Measurements from ENCODE around the gene MBIP. TPM values are rescaled to one million over a fixed set of nuclear protein-coding genes. Genes with fewer than 3 reads are reported as not detected.

The MBIP gene
- total and polyA plus RNA-seq, 4 donors: 8.1 to 17.5 (median 10.3) TPM

DNA sequence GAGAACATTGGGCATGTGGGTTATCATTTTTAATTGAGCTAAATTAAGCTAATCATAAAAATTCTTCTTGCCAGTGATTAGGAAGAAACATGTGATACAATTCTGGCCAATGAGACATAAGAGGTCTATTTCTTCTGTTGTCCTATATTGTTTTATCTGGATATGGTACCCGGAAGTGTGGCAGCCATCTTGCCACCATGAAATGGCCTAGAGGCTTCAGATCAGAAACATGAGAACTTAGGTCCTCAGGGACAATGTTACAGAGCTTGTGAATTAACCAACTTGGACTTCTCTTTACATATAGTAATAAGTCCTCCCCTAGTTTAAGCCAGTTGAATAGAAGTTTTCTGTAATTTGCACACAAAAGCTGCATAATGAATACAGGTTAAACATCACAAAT lies 30.5 kb downstream of the MBIP start:
- TF ChIP-seq TAF1 (conservative IDR thresholded peaks at IDR 0.05) (no peak), FOXA1 (IDR thresholded peaks at IDR 0.05) (no peak), NR2F2 (IDR thresholded peaks at IDR 0.05) (no peak), SP1 (IDR thresholded peaks at IDR 0.05) (no peak), YY1 (IDR thresholded peaks at IDR 0.05) (no peak), HNF4A (conservative IDR thresholded peaks at IDR 0.05) (no peak), HNF4G (IDR thresholded peaks at IDR 0.05) (no peak), RAD21 (IDR thresholded peaks at IDR 0.05) (no peak), REST (IDR thresholded peaks at IDR 0.05) (no peak), CTCF (IDR thresholded peaks at IDR 0.05; ENCODE audit: low read depth, low read length, missing input control) (no peak), ATF3 (IDR thresholded peaks at IDR 0.05) (no peak), JUND (IDR thresholded peaks at IDR 0.05) (no peak), FOXA2 (IDR thresholded peaks at IDR 0.05) (no peak), RXRA (IDR thresholded peaks at IDR 0.05) (no peak)
- no peak overlapping the region for H3K9ac ChIP-seq (ENCODE audit: low read depth in 1 of 2, low read length in 2 of 2)
- H3K27ac ChIP-seq (ENCODE audit: low read depth in 1 of 2, low read length in 2 of 2): no peak overlapping the region

DNA sequence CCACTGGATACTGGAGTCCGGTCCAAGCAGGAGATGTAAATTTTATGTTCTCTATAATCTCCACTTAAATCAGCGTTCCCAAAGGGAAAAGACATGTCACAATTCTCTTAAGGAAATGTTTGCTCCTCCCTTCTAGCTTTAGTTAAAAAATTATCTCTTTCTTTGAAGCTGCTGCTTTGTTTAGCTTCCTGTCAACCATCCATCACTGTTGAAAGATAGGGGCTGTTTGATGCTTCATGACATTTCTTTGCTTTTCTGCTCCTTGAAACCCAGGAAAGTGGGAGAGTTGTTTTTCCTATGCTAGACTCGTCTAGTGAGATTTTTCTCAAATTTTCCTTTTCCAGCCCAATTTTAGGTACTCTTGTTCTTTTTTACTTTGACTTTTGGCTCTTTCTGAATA lies 31.9 kb downstream of the MBIP start:
- Histone ChIP-seq H3K27ac (ENCODE audit: low read depth in 1 of 2, low read length in 2 of 2) (no peak overlapping the region), H3K9me3 (ENCODE audit: control insufficient read depth in 4 of 4, low read length in 3 of 4) (no peaks in the 10 kb centered on the region), H3K27me3 (ENCODE audit: control insufficient read depth in 4 of 4, insufficient read depth in 4 of 4, low read length in 3 of 4) (peaks cover 0 to 6% (median 0%) of the 10 kb centered on the region in 4 donors), H3K4me1 (ENCODE audit: control insufficient read depth in 4 of 4, insufficient read depth in 4 of 4, low read length in 3 of 4) (no peaks in the 10 kb centered on the region), H3K9ac (ENCODE audit: low read depth in 1 of 2, low read length in 2 of 2) (no peak overlapping the region), H3K4me3 (ENCODE audit: low read depth in 1 of 3, low read length in 3 of 3) (no peak overlapping the region), H3K36me3 (ENCODE audit: control insufficient read depth in 4 of 4, insufficient read depth in 3 of 4, low read depth in 1 of 4, low read length in 3 of 4) (no peaks in the 10 kb centered on the region)
- 34% methylated on average over 3 of the region's 3 CpGs for WGBS
- DNase-seq (ENCODE audit: low spot score): no peak
- TF ChIP-seq RXRA (IDR thresholded peaks at IDR 0.05): no peak
- no peak for TF ChIP-seq EGR1 (IDR thresholded peaks at IDR 0.05; ENCODE audit: low read depth in 2 of 2)
- no peak for TF ChIP-seq HNF4A (conservative IDR thresholded peaks at IDR 0.05)

More for the DNA sequence above, 30.5 kb downstream of the MBIP start:
- no peak for DNase-seq (ENCODE audit: low spot score)
- WGBS: 95% methylated on average over 1 of the region's 1 CpG
- no peaks in the 10 kb centered on the region for H3K9me3 ChIP-seq (ENCODE audit: control insufficient read depth in 4 of 4, low read length in 3 of 4)
- no peaks in the 10 kb centered on the region for H3K4me1 ChIP-seq (ENCODE audit: control insufficient read depth in 4 of 4, insufficient read depth in 4 of 4, low read length in 3 of 4)
- H3K36me3 ChIP-seq (ENCODE audit: control insufficient read depth in 4 of 4, insufficient read depth in 3 of 4, low read depth in 1 of 4, low read length in 3 of 4): no peaks in the 10 kb centered on the region
- no peaks in the 10 kb centered on the region for H3K27me3 ChIP-seq (ENCODE audit: control insufficient read depth in 4 of 4, insufficient read depth in 4 of 4, low read length in 3 of 4)
- H3K4me3 ChIP-seq (ENCODE audit: low read depth in 1 of 3, low read length in 3 of 3): no peak overlapping the region

Measured in liver (tissue), 9 donors.